GM12891 (cell line): ENCODE results near the gene GREM2.

ENCODE experiments used
- DNase-seq: peaks from one replicate; pipeline ENCODE4 v3.0.0; 2011; ENCODE audit warnings: low spot score; ENCODE audit not compliant: insufficient read length
- FAIRE-seq: peaks from 2 replicates; lab custom pipeline; 2011; peaks lifted over from hg19 to GRCh38; lab: Jason Lieb, UNC
- PAX5 ChIP-seq: IDR thresholded peaks from 2 replicates; pipeline ENCODE4 v1.6.1; 2011; ENCODE audit warnings: low read length, moderate library complexity, mild to moderate bottlenecking; ENCODE audit not compliant: insufficient read depth, severe bottlenecking
- POLR2A ChIP-seq: IDR thresholded peaks from 2 replicates; pipeline ENCODE4 v1.6.1; 2011; ENCODE audit warnings: low read depth, low read length, control low read depth
- POLR2AphosphoS5 ChIP-seq: IDR thresholded peaks from 2 replicates; pipeline ENCODE4 v1.6.1; 2011; ENCODE audit warnings: low read depth, low read length, control low read depth
- POU2F2 ChIP-seq: IDR thresholded peaks from 2 replicates; pipeline ENCODE4 v1.6.1; 2011; ENCODE audit warnings: low read depth, mild to moderate bottlenecking, control low read depth, low read length, moderate library complexity
- SPI1 ChIP-seq: IDR thresholded peaks from 2 replicates; pipeline ENCODE4 v1.6.1; 2011; ENCODE audit warnings: low read depth, low read length, control low read depth
- TAF1 ChIP-seq: IDR thresholded peaks from 2 replicates; pipeline ENCODE4 v1.6.1; 2011; ENCODE audit warnings: low read depth, low read length, control low read depth

The GREM2 gene

DNA sequence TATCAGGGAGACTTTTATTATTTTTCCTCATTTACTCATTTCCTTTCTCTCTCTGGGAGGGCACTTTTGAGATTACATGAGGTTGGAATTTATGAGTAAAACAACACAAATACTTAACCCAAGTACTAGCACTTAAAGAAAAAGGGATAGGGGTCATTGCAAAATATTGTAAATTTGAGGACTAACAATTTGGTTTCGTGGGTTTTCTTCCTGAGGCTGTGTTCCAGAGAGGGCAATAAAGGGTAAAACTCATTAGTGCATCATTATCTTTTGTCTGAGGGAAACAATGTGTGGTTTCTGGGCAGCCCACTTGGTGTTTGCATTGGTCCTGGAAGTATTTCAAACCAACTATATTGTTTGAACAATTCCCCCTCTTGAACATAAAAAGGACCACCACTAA lies 96.5 kb downstream of the GREM2 start:
- DNase-seq = no peak
- no peak for FAIRE-seq
- TF ChIP-seq TAF1 (no peak), POU2F2 (no peak), POLR2AphosphoS5 (no peak), POLR2A (no peak)

DNA sequence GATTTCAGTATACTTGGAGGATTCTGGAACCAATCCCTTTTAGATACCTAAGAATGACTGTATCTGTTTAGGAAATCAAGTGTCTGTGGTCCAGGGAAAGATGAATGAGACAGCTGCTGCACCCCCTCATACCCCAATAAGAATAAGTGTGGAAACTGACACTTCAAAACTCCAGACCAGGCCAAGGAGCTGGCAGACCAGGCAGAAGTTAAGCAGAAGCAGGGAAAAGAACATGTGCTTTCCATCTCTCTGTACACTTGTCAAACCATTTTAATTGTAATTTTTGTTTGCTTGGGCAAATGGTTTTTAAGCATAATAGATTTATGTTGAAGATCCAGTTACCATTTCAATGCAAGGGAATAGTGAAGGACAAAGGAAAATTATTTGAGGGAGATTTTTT lies 100.2 kb downstream of the GREM2 start:
- TF ChIP-seq POLR2A (no peak), TAF1 (no peak), PAX5 (no peak), POU2F2 (no peak), SPI1 (no peak), POLR2AphosphoS5 (no peak)
- no peak for FAIRE-seq

DNA sequence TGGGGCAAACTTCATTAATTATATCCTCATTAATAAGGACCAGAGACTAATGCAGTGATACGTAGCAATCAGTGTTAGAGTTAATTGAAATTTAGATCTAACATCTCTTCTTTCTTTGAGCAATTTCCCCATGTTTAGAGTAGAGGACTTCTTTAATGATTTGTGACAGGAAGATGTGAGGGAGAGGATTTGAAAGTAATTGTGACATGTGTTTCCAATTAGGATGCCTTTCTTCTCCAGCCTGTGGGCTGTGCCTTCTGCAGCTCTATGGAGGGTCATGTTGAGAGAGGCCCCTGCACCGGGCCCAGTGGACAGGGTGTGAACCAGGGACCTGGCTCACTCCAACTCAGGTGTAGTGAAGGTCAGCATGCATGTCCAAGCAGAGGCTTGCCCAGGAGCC lies 103.0 kb downstream of the GREM2 start:
- TF ChIP-seq POU2F2 = no peak
- no peak for TF ChIP-seq PAX5
- TF ChIP-seq SPI1 = no peak
- TF ChIP-seq POLR2AphosphoS5 = no peak
- FAIRE-seq = no peak

More for the DNA sequence above, 100.2 kb downstream of the GREM2 start:
- DNase-seq = no peak

DNA sequence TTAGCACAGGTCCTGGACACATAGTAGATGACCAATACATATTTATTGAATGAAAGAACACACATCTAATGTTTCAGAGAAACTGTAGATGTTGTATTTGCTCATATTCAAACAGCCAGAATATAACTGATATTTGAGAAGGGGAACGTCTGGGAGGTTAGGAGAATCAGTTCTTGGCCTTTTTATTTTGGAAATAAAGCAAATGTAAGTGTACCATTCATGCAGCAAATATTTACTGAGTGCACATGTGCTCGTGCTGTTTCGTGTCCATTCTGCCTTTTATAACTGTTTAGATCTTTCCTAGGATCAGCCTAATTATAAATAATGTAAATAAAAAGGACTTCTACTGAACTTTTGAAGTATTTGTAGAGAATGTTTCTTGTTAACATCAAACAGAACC lies 103.8 kb downstream of the GREM2 start:
- TF ChIP-seq SPI1 (no peak), PAX5 (no peak), POLR2AphosphoS5 (no peak), POU2F2 (no peak), POLR2A (no peak), TAF1 (no peak)
- DNase-seq (no peak), FAIRE-seq (no peak)

More for the DNA sequence above, 103.0 kb downstream of the GREM2 start:
- no peak for DNase-seq

DNA sequence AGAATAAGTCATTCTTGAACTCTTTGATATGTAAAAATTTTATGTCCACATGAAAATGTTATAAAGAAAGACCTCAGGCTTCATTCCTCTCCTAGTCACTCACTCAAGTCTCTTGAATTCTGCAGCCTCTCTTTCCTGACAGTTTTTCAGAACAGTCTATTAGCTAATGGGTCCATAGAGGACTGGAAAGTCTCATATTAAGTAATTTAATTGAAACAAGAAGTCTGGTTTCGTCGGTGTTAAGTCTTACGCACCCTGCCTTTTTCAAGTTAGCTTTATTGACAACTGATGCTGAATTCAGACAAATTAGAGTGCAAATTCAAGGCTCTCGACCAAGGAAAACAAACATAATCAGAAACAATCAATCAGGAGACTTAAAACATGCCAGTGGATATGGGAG lies 105.8 kb downstream of the GREM2 start:
- FAIRE-seq = no peak
- no peak for TF ChIP-seq PAX5
- no peak for TF ChIP-seq SPI1
- TF ChIP-seq POLR2A = no peak
- TF ChIP-seq POLR2AphosphoS5 = no peak
- TF ChIP-seq TAF1 = no peak
- no peak for TF ChIP-seq POU2F2
- no peak for DNase-seq

DNA sequence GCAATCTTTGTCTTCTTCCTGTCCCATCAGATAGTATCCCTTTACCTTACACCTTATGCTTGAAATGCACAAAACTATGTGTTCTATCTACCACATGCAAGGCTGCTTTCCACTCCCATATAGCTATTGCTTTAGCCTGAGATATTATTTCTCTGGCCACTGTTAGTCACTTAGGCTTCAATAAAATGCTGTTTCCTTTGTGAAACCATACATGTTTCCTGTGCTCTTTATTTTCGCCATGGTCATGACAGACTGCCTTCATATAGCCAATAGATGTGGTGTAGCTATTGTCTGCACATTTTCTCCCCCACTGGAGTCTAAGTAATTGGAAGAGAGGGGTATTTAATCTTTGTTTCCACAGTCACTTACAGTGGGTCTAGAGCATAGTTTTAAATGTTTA lies 108.4 kb downstream of the GREM2 start:
- FAIRE-seq = no peak
- no peak for DNase-seq
- TF ChIP-seq POLR2AphosphoS5 (no peak), POU2F2 (no peak), POLR2A (no peak), TAF1 (no peak), SPI1 (no peak), PAX5 (no peak)

DNA sequence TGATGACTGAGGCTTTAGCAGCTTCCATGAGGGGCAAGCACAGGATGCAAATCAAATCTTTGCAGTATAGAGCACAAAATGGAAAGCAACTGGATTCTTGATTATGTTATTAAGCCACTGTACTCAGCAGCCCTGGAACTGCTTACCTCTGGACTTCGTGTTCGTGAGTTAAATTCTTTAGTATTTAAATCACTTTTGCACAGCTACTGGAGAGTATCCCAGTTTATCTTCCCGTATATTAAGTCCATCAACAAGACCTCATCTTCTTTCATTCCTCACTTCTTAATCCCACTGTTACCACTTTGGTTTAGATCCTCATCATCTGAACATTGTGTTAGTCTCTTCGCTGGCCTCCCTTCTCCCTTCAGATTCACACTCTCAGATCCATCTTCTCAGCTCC lies 108.9 kb downstream of the GREM2 start:
- DNase-seq (no peak), FAIRE-seq (no peak)
- TF ChIP-seq POU2F2 (no peak), SPI1 (no peak), PAX5 (no peak), POLR2AphosphoS5 (no peak), TAF1 (no peak)

DNA sequence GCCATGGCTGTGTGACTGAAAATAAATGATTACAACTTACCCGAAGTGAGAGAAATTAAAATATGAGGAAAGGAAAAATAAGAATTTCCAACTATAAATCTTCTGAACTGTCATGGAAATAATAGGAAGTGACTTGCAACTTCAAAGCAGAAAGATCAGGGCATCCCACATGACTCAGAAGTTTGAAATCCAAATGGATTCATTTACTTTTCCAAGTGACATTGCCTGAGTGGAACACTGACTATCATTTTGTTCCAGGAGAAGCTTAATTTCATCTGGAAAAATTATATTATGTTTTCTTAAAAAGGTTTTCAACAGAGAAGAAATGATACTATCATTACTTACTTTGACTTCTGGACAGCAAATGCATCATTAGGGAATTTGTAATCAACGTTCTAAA lies 110.8 kb downstream of the GREM2 start:
- no peak for TF ChIP-seq TAF1
- no peak for TF ChIP-seq POLR2A
- TF ChIP-seq POLR2AphosphoS5 = no peak
- TF ChIP-seq PAX5 = no peak
- TF ChIP-seq POU2F2 = no peak
- no peak for TF ChIP-seq SPI1
- FAIRE-seq = no peak
- no peak for DNase-seq

DNA sequence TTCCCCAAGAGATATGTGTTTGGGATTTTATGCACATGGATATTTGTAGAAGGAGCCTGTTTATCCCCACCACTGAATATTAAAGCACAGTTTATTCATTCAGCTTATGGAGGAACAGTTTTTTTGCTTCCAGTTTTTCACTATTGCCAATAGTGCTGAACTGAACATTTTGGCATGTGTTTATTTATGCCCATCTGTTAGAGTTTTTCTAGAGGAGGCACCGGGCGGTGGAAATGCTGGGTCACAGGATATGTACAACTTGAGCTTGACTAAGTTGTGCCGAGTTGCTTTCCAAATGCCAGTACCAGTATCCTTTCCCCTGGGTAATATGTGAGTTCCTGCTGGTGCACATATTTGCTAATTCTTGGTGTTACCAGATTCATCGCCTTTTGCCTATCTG lies 111.3 kb downstream of the GREM2 start:
- TF ChIP-seq POLR2AphosphoS5 = no peak
- no peak for TF ChIP-seq POLR2A
- no peak for TF ChIP-seq POU2F2
- no peak for TF ChIP-seq PAX5
- no peak for TF ChIP-seq SPI1
- no peak for TF ChIP-seq TAF1
- no peak for DNase-seq
- FAIRE-seq = no peak

DNA sequence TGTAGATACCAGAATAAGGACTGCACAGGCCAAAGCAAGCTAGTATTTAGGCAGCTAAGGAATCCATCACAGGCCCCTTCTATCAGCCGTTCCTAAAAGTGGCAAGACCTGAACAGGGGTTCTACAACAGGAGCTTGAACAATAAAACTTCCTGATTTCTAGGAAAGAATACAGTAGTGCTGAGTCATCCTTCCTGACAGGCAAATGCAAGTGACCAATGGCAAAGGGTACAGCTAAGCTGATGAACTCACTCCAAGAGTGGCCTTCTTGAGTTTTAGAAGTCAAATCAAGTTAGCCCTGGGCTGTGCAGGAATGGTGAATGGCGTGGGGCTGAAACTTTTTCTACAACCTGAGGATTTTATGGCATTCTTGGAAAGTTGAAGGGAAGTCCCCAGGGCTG lies 112.9 kb downstream of the GREM2 start:
- FAIRE-seq = no peak

DNA sequence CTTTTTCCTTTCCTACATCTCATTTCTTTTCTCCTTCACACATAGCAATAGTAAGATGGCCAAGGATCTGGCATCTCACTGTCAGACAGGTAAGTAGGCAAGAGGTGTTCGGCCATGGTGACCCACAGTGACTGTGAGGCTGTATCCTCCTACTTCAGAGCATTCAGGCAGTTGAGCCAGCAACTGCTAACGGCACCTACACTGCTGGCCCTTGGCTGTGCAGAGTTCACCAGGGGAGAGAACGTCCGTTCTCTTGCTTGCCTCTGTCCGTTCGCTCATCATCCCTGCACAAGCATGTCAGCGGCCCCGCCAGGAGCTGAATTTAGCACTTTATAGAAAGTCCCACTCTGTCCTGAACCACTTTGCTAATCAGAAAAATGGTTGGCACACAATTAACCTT lies 113.6 kb downstream of the GREM2 start:
- TF ChIP-seq POLR2AphosphoS5 (no peak), POU2F2 (no peak), POLR2A (no peak), PAX5 (no peak), SPI1 (no peak), TAF1 (no peak)
- DNase-seq (no peak), FAIRE-seq (no peak)

More for the DNA sequence above, 112.9 kb downstream of the GREM2 start:
- TF ChIP-seq POLR2A (no peak), PAX5 (no peak), POU2F2 (no peak), POLR2AphosphoS5 (no peak), SPI1 (no peak), TAF1 (no peak)
- DNase-seq = no peak
